GM13977 (cell line): Measurements from ENCODE around the gene KCNJ12.

ENCODE experiments used
- DNase-seq: peaks from one replicate; pipeline ENCODE4 v3.0.0; 2012; ENCODE audit warnings: low spot score
- in situ Hi-C: fragments of 300-500 bp; cut with MboI; formaldehyde crosslinking; loops from one replicate; pipeline ENCODE4 v1.12.0; 2022; ENCODE audit warnings: low sequenced_read_pairs, low pct_unique_long_range_greater_than_20kb, mixed read lengths, inconsistent platforms; ENCODE audit not compliant: unreplicated experiment
- TF ChIP-seq, protein P1 (sequence below): IDR thresholded peaks from 2 replicates; pipeline ENCODE4 v1.5.1; 2012; ENCODE audit warnings: mild to moderate bottlenecking, control low read depth; ENCODE audit not compliant: insufficient read depth; ENCODE audit errors: extremely low read depth, missing control alignments

KCNJ12 gene

DNA sequence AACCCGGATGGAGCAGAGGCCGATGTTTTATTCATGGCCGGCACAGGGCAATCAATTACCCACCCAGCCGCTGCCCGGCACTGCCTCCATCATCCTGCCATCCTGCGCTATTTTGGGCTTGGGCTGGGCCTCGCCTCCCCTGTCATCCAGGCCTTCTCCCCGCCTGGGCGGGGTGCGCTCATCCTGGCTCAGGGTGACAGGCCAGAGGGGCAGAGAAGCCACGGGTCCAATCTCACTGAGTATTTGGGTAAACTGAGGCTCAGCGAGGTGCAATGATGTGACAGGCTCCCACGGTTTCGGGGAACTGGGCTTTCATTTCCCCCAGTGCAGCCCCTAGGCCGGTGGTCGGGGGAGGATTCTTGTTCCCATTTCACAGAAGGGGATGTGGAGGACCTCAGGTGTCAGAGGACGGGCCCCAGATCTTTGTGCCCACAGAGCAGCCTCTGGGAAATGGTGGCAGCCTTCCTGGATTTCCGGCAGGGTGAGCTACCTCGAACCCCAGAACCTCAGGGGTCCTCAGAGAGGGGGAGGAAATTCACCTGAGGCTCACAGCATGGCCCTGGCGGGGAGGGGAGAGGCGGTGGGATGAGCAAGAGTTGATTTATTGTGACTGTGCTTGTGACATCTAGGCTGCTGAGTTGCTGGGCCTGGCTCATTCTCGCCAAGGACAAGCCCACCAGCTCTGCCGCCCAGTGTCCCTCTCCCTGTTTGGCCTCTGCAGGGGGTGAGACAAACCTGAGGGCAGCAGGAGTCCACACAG lies 23.8 kb upstream of the KCNJ12 start:
- TF ChIP-seq, protein P1, sequence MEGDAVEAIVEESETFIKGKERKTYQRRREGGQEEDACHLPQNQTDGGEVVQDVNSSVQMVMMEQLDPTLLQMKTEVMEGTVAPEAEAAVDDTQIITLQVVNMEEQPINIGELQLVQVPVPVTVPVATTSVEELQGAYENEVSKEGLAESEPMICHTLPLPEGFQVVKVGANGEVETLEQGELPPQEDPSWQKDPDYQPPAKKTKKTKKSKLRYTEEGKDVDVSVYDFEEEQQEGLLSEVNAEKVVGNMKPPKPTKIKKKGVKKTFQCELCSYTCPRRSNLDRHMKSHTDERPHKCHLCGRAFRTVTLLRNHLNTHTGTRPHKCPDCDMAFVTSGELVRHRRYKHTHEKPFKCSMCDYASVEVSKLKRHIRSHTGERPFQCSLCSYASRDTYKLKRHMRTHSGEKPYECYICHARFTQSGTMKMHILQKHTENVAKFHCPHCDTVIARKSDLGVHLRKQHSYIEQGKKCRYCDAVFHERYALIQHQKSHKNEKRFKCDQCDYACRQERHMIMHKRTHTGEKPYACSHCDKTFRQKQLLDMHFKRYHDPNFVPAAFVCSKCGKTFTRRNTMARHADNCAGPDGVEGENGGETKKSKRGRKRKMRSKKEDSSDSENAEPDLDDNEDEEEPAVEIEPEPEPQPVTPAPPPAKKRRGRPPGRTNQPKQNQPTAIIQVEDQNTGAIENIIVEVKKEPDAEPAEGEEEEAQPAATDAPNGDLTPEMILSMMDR: no peak
- in situ Hi-C loops: no loop called here
- DNase-seq: no peak

DNA sequence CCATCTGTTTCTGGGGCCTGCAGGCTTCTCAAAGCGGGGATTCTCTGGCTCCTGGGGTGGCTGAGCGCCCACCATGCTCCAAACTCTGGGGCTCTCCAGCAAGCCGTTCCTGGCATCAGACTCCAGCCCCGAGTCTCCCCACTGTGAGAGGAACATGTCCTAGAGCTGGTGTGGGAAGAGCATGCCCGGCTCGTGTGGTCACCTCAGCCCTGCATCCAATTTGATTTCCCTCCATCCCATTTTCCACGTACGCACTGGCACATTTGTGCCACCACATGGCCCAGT lies 23.2 kb upstream of the KCNJ12 start:
- TF ChIP-seq, protein P1: no peak
- DNase-seq: no peak
- in situ Hi-C loops: no loop called here

- TF ChIP-seq, protein P1: no peak
- in situ Hi-C loops: no loop called here
- DNase-seq: no peak
These were observed 22.7 kb upstream of the KCNJ12 start for GRCh38 chr17:21353326-21354010.

- TF ChIP-seq, protein P1: no peak
These were observed 21.3 kb upstream of the KCNJ12 start for GRCh38 chr17:21354796-21355385.

GRCh38 chr17:21355586-21355985 lies 20.6 kb upstream of the KCNJ12 start:
- in situ Hi-C loops: no loop called here
- TF ChIP-seq, protein P1: no peak
- DNase-seq: no peak

More at GRCh38 chr17:21354796-21355385, 21.3 kb upstream of the KCNJ12 start:
- in situ Hi-C loops: no loop called here
- no peak for DNase-seq

DNA sequence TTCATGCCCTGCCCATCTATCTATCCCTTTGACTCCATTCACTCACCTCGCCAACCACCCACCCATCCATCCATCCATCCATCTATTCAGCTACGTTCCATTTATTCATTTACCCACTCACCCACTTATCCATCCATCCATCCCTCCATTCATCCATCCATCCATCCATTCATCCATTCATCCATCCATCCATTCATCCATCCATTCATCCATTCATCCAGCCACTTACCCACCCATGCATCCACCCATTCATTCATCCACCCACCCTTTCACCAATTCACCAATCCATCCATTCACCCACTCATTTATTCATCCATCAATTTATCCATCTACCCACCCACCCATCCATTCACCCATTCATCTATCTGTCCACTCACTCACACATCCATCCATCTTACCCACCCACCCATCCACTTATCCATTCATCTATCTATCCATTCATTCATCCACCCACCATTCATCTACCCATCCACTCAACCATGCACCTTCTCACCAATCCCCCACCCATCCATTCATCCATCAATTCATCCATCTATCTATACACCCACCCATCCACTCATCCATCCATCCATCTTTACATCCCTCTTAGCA lies 19.5 kb upstream of the KCNJ12 start:
- in situ Hi-C loops: no loop called here
- TF ChIP-seq, protein P1: no peak
- DNase-seq: no peak
